GM18870 (cell line): ENCODE measurements around the gene C1orf210.

Source experiments
- ATAC-seq: cut with Tn5 transposase; IDR thresholded peaks from one replicate; pipeline ENCODE4 v1.9.1; 2021; ENCODE audit warnings: moderate library complexity; ENCODE audit not compliant: unreplicated experiment

Gene C1orf210

DNA sequence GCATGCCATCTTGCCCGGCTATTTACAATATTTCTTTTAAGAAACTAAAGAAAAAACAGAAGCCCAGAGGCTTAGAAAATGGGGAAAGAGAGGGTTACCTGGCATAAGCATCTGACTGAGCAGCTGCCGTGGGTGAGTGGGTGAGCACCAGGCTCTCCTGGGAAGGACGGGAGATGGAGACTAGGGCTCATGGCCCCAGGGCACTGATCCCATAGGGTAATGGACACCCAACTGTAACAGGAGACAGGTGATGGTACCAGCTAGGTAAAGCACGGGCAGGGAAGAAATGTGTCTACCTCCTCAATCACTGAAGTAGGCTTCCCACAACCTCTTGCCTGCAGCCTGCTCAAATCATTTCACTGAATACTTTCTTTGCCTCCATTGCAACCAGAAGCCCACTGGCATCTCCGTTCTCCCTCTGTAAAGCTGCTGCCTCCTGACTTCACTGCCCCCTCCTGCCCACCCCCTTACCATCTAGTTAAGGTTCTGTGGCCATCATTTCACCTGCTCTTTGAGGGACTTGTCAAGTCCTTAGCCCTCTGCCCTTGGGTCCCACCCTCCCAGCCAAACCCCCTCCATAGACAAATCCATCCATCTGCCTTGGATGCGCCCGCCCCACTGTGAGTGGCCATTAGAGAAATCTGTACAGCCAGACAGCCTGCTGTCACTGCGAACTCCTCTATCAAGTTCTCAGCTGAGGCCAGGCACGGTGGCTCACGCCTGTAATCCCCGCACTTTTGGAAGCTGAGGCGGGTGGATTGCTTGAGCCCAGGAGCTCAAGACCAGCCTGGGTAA, 9.4 kb downstream of the C1orf210 start:
- no peak for ATAC-seq

DNA sequence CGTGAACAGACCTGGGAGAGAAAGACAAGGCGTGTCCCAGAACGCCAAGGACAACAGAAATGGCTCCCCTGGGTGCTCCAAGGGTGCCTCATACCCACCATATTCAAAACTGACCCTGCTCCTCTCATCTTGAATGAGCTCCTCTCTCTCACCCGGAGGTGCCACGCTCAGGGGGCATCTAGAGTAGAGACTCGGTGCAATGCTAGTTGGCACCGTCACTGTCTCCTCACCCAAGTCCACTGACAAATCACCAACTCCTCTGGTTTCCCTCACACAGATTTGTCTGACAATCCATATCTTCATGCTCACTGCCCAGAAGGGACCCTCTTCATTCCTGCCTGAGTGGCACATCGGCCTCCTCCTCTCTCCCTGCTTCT, 10.6 kb downstream of the C1orf210 start:
- ATAC-seq = no peak

DNA sequence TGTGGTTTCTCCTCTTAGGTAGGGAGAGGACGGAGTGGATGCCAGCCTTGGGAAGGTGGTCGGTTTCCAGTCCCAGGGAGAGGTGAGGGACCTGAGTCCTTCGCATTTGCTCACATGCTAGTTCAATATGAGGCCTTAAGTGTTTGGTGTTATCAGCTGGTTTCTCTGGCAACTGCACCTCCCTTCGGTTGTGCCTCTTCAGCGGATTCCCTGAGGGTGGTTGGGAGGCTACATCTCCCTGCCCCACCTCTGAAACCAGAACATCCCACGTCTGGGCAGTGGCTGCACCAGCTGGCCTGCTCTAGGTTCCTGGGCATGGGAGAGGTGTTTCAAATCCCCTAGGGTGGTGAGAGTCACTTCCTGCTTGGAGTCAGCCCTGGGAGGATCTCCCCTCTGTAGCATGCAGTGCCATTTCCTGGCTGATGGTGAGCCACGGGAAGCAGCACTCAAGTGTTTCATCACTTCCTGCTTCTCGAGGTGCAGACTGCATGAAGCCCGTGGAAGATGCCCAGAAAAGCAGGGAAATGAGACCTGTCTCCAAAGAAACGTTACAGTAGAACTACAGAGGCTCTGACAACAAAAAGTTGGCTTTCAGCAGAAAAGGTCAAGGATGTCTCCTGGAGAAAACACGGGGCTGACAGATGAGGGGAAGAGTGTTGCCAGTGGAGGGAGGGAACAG, 11.1 kb downstream of the C1orf210 start:
- no peak for ATAC-seq

DNA sequence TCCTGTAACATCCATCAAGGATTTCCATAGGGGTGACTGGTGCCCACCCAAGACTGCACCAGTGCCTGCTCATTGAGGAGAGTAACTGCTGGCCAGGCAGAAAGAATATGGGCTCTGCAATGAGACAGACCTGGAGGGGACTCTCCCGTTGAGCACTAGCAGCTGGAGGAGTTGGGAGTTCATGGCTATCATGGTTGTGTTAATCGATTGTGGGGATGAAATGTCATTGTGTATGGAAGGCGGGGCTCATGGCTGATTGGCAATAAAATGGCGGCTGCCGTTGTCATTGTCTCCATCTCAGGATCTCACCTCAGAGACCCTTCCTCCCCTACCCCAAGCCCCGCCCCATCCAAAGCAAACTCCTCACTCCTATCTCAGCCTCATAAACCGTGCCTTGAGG, 11.7 kb downstream of the C1orf210 start:
- ATAC-seq = no peak

DNA sequence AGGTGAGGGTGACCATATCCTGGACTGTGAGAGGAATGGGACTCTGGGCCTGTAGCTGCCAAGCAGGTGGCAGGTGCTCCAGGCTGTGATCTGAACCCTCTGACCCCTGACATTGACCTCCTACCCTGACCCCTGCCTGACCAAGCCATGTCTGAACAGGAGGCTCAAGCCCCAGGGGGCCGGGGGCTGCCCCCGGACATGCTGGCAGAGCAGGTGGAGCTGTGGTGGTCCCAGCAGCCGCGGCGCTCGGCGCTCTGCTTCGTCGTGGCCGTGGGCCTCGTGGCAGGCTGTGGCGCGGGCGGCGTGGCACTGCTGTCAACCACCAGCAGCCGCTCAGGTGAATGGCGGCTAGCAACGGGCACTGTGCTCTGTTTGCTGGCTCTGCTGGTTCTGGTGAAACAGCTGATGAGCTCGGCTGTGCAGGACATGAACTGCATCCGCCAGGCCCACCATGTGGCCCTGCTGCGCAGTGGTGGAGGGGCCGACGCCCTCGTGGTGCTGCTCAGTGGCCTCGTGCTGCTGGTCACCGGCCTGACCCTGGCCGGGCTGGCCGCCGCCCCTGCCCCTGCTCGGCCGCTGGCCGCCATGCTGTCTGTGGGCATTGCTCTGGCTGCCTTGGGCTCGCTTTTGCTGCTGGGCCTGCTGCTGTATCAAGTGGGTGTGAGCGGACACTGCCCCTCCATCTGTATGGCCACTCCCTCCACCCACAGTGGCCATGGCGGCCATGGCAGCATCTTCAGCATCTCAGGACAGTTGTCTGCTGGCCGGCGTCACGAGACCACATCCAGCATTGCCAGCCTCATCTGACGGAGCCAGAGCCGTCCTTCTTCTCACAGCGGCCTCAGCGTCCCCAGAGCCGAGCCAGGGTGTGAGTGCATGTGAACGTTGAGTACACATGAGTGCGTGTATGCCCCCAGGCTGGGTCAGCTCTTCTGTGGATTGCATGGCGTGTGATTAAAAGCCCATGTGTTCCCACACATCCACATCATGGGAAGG, 12.5 kb downstream of the C1orf210 start:
- ATAC-seq = no peak

DNA sequence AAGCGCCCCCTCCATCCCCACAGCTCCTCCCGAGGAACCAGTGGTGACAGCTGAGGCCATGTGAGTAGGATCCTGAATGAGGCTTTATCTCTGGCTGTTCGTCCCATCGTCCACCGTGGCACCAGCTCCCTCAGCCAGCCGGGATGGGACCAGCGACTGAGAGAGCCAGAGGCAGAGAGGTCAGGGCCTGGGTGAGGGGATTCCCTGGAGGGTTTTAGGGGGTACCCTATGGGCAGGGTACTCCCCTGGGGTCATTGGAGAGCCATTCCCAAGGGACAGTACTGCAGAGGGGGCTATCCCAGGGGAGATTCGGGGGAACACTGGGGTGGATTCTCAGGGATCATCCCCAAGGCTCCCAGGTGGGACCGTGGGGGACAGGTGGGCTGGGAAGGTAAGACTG, 13.2 kb downstream of the C1orf210 start:
- no peak for ATAC-seq

DNA sequence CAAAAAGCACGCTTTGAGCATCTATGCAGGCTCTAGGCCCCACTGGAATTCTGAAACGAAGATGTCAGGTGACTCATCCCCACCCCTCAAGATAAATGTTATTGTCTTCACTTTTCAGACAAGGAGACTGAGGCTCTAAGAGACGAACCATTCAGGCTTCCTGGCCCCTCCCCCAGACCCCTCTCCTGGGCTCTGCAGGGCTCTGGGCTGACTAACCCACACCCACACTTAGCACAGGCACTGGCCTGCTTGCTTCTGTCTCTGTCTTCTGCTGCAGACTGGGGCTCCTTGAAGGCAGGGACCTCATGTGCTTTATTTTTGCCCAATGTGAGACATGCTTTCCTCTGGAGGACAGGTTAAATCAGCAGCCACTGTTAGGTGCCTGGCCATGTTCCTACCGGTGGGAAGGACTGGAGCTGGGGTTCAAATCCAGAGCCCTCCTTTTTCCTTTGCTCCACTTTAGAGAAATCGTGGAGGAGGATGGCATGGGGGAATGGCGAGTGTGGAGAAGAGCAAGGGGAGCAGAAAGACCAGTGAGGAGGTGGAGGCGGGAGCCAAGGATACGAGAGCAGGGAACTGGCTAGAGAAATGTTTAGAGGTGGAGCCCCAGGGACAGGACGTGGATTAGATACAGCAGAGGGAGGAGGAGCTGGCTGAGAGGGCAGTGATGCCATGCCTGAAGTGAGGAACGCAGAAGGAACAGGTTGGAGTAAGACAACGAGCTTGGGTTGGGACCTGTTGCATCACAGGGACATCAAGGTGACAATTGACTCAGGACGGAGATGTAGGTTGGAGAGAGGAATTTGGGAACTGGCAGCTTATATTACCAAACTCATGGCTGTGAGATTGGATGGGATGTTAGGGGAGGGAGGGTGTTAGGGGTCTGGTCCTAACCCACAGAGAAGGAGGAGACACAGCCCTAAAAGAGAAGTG, 13.9 kb downstream of the C1orf210 start:
- ATAC-seq = no peak

DNA sequence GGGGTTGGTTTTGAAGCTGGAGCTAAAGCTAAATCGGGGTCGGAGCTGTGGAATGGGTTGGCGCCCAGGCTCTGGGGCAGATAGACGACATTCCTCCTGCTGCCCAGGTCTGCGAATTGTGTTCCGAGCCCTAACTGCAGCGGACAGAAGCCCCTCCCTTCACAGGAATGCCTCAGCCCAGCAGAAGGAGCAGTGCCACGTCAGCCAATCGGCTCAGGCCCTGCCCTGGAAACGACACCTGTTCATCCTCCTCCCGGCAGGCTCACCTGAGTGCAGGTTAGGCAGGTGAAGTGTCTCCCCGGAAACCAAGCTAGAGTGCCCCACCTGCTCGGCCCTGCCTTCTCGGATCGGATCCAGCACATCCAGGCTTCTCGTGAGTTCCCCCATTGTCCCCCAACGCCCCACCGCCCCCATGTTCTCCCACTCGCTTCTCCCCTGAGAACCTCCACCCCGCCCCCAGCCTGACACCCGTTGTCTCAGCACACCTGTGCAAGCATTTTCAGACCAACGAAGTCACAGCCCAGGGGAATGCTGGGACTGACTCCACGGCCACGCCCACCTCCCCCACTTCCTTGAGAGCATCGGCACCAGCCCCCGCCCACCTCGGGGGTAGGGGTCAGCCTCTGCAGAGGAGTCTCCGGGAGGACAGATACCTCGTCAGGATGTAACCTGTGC, 14.8 kb downstream of the C1orf210 start:
- no peak for ATAC-seq

DNA sequence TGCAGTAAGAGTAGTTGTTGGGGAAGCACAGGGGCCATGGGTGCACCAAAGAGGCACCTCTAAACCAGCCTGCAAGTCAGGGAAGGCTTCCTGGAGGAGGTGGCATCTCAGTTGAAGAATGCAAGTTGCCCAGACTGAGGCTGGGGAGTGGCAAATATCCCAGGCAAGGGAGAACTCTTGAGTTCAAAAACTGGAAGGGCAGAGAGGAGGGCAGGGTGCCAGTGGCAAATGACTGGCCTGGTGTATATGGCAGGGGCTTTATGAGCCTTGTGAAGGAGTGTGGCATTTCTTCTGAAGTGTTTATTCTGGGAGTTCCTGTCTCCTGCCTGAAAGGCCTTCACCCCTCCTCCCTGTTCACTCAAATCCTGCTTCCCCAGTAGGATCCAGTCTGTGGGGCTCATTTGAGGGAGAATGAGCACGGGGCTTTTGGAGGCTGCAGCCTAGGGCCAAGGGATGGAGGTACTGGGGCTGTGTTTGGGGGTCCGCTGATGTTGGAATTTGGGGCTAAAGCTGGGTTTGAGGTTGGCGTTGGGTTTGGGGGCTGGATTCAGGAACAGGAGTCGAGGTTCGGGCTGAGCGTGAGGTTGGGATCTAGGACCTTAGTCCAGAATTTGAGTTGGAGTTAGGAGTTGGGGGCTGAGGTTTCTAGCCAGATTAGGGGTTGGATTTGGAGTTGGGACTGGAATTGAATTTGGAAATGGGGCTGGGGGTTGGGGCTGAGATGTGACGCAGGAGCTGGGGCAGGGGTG, 15.6 kb downstream of the C1orf210 start, which contains the start of gene TMEM125:
Gene TMEM125 (plus strand): TSS at position 357 of the 749 bp plus-strand sequence. CDS start 2,740 bp downstream, outside the sequence.
- no peak for ATAC-seq

DNA sequence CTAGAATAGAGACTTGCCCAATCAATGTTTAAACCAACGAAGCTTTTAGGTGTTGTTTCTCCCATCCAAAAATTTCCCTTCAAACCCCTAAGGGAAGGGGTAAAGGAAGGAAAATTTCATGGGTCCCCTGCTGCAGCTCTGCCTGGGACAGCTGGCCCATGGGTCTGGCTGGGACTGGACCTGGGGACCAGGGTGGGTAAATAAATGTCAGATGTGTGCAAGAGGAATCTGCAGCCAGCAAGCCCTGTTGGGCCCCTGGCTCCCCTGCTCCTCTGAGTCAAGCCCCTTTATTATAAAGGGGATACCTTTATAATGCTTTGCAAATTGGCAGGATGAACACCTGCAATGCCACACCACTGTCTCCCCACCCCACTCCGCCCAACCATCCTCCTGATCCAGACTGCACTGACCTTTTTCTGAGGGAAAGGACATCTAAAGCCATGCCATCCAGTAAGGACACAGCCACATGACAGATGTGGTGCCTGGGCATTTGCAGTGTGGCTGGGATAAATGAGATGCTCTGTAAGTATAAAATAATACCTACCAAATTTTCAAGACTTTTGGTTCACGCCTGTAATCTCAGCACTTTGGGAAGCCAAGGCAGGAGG, 17.5 kb downstream of the C1orf210 start:
- ATAC-seq = no peak

DNA sequence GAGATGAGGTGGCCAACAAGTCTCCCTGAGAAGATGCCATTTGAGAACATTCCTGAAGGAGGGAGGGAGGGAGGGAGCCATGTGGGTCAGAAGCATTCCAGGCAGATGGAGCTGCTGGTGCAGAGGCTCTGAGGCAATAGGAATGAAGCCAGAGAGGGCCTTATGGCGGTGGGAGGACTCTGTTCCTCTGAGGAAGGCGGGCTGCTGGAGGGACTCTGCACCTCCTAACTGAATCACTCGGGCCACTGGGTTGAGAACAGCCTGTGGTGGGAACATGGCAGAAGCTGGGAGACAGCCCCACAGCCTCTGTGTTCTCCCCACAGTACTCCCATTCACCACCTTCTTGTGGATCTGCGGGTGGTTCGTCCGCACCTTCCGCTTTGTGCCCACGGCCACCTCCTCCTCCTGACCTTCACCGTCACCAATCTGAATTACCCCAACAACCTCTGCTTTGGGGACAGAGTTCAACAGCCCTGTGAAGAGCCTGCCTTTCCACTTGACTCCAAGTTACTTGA, 18.0 kb downstream of the C1orf210 start:
- ATAC-seq = no peak

DNA sequence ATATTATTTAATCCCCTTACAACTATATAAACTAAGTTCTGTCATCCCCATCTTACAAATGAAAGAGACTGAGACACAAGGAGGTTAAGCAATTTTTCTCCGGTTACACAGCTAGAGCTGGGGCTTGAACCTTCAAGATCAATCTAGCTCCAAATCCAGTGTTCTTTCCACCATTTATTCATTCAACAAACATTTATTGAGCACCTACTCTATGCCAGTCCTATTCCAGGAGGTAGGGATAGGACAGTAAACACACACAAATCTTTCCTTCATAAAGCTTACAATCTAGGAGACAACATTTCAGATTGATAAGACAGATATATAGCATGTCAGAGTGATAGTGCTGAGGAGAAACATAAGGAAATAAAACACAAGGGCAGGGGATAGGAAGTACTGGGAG, 18.5 kb downstream of the C1orf210 start:
- no peak for ATAC-seq

DNA sequence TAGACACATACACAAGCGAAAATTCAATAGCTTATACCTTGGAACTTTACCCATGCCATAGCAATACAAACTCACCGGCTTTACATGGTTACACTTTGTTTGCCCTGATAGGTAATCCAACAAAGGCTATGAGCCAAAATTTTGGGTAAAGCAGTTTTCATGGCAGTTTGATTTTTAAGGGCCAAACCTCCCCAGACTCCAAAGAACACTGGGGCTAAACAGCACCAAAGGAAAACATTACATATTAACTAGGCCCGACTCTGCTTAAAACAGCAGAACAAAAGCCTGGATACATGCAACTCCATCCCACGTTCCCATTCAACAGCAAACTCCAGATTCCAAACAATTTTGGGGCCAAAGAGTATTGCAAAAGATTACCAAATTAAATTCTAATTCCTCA, 19.9 kb downstream of the C1orf210 start:
- ATAC-seq = no peak

DNA sequence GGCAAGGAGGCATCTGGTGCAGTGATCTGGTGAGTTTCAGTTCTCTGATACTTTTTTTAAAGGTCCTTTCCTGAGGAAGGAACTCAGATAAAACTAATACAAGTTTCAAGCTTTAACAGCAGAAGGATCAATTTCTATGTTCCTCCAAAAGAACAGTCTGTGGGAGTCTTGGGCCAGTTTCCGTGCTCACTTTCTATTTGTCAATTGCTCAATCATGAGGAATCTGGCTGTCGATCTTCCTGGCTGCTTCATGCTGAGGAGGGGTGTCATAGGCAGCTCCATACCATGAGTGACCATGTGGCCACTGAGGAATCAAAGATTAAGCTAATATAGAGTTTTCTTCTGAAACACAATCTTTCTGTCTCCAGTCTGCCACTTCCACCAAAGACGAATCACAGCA, 27.0 kb downstream of the C1orf210 start:
- no peak for ATAC-seq

DNA sequence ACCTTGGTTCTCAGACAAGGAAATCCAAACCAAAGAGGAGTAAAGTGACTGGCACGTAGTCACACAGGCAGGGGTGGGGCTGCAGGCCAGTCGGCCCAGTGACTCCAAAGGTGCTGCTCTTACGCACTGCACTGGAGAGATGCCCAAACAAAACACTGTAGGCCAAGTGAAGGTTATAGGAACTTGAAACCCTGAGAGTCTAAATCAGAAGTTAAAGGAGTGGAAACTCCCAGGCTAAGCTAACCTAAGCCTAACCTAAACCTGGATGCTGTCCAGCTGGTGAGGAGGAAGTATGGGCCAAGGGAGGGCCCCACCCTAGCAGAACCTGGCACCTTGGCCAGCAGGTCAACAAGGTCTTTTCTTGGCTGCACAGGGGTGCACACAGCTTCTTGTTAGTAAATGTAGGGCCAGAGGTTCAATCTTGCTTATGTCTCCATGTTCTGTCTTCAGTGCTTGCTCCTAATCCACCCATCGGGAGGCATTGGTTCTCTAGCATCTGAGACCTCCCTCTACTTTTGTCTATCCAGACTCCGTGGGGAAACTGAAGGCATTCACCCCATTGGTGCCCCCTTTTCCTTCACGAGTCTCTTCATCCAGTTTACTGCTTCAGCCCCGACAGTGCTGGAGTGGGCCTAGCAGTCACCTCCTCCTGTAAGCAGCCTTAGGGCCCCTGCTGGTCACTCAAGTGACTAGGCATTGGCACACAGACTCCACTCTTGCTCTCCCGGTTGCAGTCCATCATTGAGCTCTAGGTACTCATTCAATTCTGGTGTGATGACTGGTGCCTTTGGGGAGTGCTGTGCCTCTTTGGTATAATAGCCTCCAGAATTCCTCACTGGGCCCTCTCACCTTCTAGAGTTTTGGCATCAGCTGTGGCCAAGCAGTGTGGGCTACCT, 28.5 kb downstream of the C1orf210 start:
- ATAC-seq = no peak

DNA sequence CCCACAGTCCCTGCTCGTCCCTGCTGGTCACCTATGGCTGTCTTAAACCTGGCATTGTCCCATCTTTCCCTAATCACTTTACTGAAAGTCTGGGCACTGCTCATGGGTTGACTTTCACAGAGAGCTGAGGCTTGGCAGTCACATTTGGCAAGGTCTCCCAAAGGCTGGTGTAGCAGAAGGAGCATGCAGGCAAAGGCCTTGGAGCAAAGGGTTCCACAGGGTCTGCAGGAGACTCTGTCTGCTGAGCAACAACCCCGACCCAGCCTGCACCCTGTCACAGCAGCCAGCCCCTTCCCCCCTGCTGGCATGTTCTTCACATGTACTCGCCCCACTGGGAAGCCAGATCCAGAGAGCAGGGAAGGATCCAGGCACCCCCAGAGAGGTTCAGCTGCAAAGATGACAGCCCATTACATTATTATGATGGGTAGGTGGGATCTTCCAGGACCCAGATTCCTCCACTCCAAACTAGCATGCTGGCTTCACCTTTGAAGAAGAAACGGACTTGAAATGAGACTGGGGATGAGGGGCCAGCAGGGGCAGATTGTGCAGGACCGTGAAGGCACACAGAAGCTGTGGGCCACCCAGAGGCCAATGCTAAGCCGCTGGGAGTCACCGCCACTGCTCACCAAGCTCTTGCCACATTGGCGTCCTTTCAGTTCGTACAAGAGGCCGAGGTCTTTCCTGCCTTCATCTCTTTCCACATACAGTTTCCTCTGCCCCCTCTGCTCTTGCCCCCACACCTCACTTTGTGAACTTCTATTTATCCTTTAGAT, 29.8 kb downstream of the C1orf210 start:
- ATAC-seq = no peak

DNA sequence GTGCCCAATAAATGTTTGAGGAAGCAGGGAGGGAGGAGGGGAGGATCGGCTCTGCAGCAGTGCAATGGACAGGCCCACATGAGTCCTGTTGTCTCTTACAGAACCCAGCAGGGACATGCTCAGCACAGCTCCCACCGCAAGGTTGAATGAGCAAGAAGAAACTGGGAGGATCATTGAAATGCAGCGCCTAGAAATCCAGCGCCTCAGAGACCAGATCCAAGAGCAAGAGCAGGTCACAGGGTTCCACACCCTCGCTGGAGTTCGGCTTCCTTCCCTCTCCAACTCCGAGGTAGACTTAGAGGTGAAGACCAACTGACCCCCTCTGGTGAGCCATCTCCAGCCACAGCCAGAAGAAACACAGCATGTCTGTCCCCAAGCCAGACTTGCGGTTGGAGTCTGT, 31.5 kb downstream of the C1orf210 start:
- ATAC-seq = no peak
